Kidney (tissue), 14 donors: ENCODE measurements around the gene RNF41. TPM values are rescaled to one million over a fixed set of nuclear protein-coding genes. Genes with fewer than 3 reads are reported as not detected.

Experiments used
- DNase-seq, 5 donors: peaks; one replicate each; pipeline ENCODE4 v3.0.0-alpha.2; 2013 to 2020
- FAIRE-seq: peaks from 2 replicates; lab custom pipeline; 2012; peaks lifted over from hg19 to GRCh38; lab: Jason Lieb, UNC
- H3K27ac ChIP-seq, 2 donors: one replicate each; pipeline ENCODE4 v1.7.0; 2013; ENCODE audit warnings: low read depth in 2 of 2, low read length in 2 of 2, inconsistent platforms in 1 of 2
- H3K27me3 ChIP-seq: one replicate; pipeline ENCODE4 v1.7.1; 2013; ENCODE audit warnings: low read length, inconsistent platforms; ENCODE audit not compliant: control insufficient read depth, insufficient read depth
- H3K36me3 ChIP-seq, 3 donors: one replicate each; pipeline versions ENCODE4 v1.7.0 to v1.7.1; 2013; ENCODE audit warnings: low read length in 3 of 3, control low read depth in 1 of 3, inconsistent platforms in 1 of 3; ENCODE audit not compliant: insufficient read depth in 3 of 3, control insufficient read depth in 2 of 3
- H3K4me1 ChIP-seq, 3 donors: one replicate each; pipeline versions ENCODE4 v1.7.0 to v1.7.1; 2013; ENCODE audit warnings: low read length in 3 of 3, inconsistent platforms in 1 of 3, low read depth in 1 of 3; ENCODE audit not compliant: control insufficient read depth in 2 of 3, insufficient read depth in 2 of 3
- H3K4me3 ChIP-seq, 3 donors: one replicate each; pipeline versions ENCODE4 v1.7.0 to v1.8.1; 2013; ENCODE audit warnings: low read length in 3 of 3, control low read depth in 1 of 3, inconsistent platforms in 1 of 3
- H3K9ac ChIP-seq, 3 donors: one replicate each; pipeline versions ENCODE4 v1.7.0 to v1.7.1; 2013; ENCODE audit warnings: low read length in 3 of 3, control low read depth in 1 of 3, inconsistent platforms in 1 of 3
- H3K9me3 ChIP-seq, 3 donors: one replicate each; pipeline versions ENCODE4 v1.7.0 to v1.7.1; 2013; ENCODE audit warnings: low read length in 3 of 3, control low read depth in 1 of 3, inconsistent platforms in 1 of 3; ENCODE audit not compliant: control insufficient read depth in 2 of 3, insufficient read depth in 1 of 3
- intact Hi-C: fragments of 100-400 bp; cut with DNase I; formaldehyde crosslinking; loops from one replicate; pipeline ENCODE4 v1.11.1; 2022
- polyA plus RNA-seq: library from polyadenylated mRNA; stranded (reverse); fragments of 350-450 nt; fragmentation: Illumina TruSeq; extraction: RNeasy Lipid Tissue Mini Kit (QIAGEN cat#74804); gene quantifications from one replicate; pipeline ENCODE4 v1.2.3, GENCODE V29; 2014; ENCODE audit warnings: low read depth, low replicate concordance; ENCODE audit not compliant: insufficient read depth
- total RNA-seq: library from RNA; stranded (reverse); fragmentation: NEBNext Ultra II Directional; extraction: Animal tissue kit (Norgen Biotek cat#: 25700); gene quantifications from one replicate; pipeline ENCODE4 v1.2.1, GENCODE V29; 2021
- TF ChIP-seq, protein P1 (sequence below): IDR thresholded peaks from 3 replicates; pipeline ENCODE4 v1.5.1; 2012; ENCODE audit warnings: mild to moderate bottlenecking, moderate library complexity, borderline replicate concordance; ENCODE audit not compliant: insufficient read depth; ENCODE audit errors: extremely low read depth
- donor health status: control.
- donor health status: control.
- donor health status: control.
- donor health status: control.
- donor health status: control.
- donor health status: DM: yes; HTN: yes; CAD: no.
- donor health status: Normal renal cell carcinoma (clear cell type).

RNF41 gene
- total and polyA plus RNA-seq, 2 donors from 2014 or later = 17.6 to 45.5 TPM

GRCh38 chr12:56220611-56221231 is 1.0 kb downstream of the RNF41 start:
- TF ChIP-seq, protein P1, sequence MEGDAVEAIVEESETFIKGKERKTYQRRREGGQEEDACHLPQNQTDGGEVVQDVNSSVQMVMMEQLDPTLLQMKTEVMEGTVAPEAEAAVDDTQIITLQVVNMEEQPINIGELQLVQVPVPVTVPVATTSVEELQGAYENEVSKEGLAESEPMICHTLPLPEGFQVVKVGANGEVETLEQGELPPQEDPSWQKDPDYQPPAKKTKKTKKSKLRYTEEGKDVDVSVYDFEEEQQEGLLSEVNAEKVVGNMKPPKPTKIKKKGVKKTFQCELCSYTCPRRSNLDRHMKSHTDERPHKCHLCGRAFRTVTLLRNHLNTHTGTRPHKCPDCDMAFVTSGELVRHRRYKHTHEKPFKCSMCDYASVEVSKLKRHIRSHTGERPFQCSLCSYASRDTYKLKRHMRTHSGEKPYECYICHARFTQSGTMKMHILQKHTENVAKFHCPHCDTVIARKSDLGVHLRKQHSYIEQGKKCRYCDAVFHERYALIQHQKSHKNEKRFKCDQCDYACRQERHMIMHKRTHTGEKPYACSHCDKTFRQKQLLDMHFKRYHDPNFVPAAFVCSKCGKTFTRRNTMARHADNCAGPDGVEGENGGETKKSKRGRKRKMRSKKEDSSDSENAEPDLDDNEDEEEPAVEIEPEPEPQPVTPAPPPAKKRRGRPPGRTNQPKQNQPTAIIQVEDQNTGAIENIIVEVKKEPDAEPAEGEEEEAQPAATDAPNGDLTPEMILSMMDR = no peak
- intact Hi-C loops = no loop called here
- H3K4me3 ChIP-seq = peak overlapping the region; percentile 70 to 95 (median 82)
- peaks cover 4 to 17% (median 8%) of the 10 kb centered on the region in 3 donors for H3K4me1 ChIP-seq
- H3K27ac ChIP-seq = peak overlapping the region; percentile 96 to 99
- no peaks in the 10 kb centered on the region for H3K9me3 ChIP-seq
- H3K9ac ChIP-seq = peak overlapping the region; percentile 79 to 97 (median 86)
- peaks cover 0 to 2% (median 0%) of the 10 kb centered on the region in 3 donors for H3K36me3 ChIP-seq
- DNase-seq (peak in 1 of 5 donors; percentile 31), FAIRE-seq (no peak)
- H3K27me3 ChIP-seq = no peaks in the 10 kb centered on the region

DNA sequence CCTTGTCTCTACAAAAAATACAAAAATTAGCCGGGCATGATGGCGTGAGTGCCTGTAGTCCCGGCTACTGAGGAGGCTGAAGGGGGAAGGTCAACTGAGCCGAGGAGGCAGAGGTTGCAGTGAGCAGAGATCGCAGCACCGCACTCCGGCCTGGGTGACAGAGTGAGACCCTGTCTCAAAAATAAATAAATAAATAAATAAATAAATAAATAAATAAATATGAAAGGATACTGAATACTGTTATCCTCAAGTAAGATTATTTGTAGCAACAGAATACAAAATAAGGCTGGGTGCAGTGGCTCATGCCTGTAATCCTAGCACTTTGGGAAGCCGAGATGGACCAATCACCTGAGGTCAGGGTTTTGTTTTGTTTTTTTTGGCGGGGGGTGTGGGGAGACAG is 1.9 kb downstream of the RNF41 start:
- H3K27ac ChIP-seq = no peak overlapping the region
- peaks cover 4 to 17% (median 8%) of the 10 kb centered on the region in 3 donors for H3K4me1 ChIP-seq
- no peaks in the 10 kb centered on the region for H3K9me3 ChIP-seq
- H3K36me3 ChIP-seq = peaks cover 0 to 5% (median 4%) of the 10 kb centered on the region in 3 donors
- no peak overlapping the region for H3K4me3 ChIP-seq
- no peak for DNase-seq
- TF ChIP-seq, protein P1 = no peak
- H3K9ac ChIP-seq = no peak overlapping the region
- no peaks in the 10 kb centered on the region for H3K27me3 ChIP-seq
- no peak for FAIRE-seq
- intact Hi-C loops = no loop called here

DNA sequence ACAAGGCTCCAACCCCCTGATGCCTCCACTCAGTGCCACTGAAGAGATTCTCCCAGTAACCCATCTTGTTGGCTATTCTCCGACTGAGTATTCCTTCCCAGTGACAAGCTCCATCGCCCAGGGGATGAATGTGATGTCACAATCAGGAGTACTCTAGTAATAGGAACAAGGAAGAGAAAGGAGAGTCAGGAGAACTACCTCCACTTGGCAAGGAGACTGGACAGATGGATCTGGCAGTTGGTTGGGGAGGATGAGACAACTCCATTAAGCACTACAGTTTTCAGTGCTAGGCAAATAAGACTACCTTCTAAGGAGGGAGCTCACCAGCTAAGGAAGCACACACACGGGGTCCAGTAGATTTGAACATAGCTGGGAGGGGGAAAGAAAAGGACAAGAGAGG is 5.3 kb downstream of the RNF41 start:
- Histone ChIP-seq H3K9me3 (no peaks in the 10 kb centered on the region), H3K4me1 (peaks cover 0 to 3% (median 0%) of the 10 kb centered on the region in 3 donors), H3K36me3 (peaks cover 10 to 32% (median 26%) of the 10 kb centered on the region in 3 donors), H3K9ac (no peak overlapping the region), H3K27ac (no peak overlapping the region), H3K27me3 (no peaks in the 10 kb centered on the region), H3K4me3 (no peak overlapping the region)
- intact Hi-C loops = no loop called here
- TF ChIP-seq, protein P1 = no peak
- no peak for DNase-seq
- no peak for FAIRE-seq
